ENCODE results near the gene SWI5.

The SWI5 gene

GRCh38 chr9:128288273-128289004 lies 12.4 kb downstream of the SWI5 start:
- no peaks in the 10 kb centered on the region for H3K27me3 ChIP-seq (ENCODE audit: control insufficient read depth, insufficient read depth, low read length)
- peaks cover 9% of the 10 kb centered on the region for H3K36me3 ChIP-seq (ENCODE audit: control insufficient read depth, insufficient read depth, low read length)
- H3K9me3 ChIP-seq (ENCODE audit: control insufficient read depth, insufficient read depth, low read length): no peaks in the 10 kb centered on the region
- no peaks in the 10 kb centered on the region for H3K4me1 ChIP-seq (ENCODE audit: control insufficient read depth, insufficient read depth, low read length)
- H3K4me3 ChIP-seq (ENCODE audit: low read depth, low read length): no peak overlapping the region
- H3K9ac ChIP-seq (ENCODE audit: low read depth, low read length): no peak overlapping the region

DNA sequence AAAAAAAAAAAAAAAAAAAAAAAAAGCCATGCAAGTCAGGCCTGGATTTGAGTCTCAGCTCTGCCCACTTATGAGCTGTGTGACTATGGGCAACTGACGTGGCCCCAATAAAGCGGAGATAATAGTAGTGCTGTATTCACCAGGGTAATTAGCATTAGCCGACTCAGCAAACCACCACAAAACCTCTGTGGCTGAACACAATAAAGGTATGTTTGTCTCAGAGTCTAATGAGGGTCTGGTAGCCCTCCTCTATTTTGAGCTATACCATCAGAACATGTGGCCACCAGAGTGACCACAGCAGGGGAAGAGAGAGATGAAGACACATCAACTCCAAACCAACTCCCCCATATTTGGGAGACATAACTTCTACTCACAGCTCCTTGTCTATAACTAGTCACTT lies 15.9 kb downstream of the SWI5 start:
- Histone ChIP-seq H3K9ac (ENCODE audit: low read depth, low read length) (no peak overlapping the region), H3K4me1 (ENCODE audit: control insufficient read depth, insufficient read depth, low read length) (no peaks in the 10 kb centered on the region), H3K4me3 (ENCODE audit: low read depth, low read length) (no peak overlapping the region), H3K9me3 (ENCODE audit: control insufficient read depth, insufficient read depth, low read length) (no peaks in the 10 kb centered on the region), H3K36me3 (ENCODE audit: control insufficient read depth, insufficient read depth, low read length) (peaks cover 9% of the 10 kb centered on the region), H3K27me3 (ENCODE audit: control insufficient read depth, insufficient read depth, low read length) (no peaks in the 10 kb centered on the region)

- Histone ChIP-seq H3K4me1 (ENCODE audit: control insufficient read depth, insufficient read depth, low read length) (no peaks in the 10 kb centered on the region), H3K9ac (ENCODE audit: low read depth, low read length) (no peak overlapping the region), H3K4me3 (ENCODE audit: low read depth, low read length) (no peak overlapping the region), H3K36me3 (ENCODE audit: control insufficient read depth, insufficient read depth, low read length) (peaks cover 5% of the 10 kb centered on the region), H3K9me3 (ENCODE audit: control insufficient read depth, insufficient read depth, low read length) (no peaks in the 10 kb centered on the region), H3K27me3 (ENCODE audit: control insufficient read depth, insufficient read depth, low read length) (no peaks in the 10 kb centered on the region)
These were observed 17.0 kb downstream of the SWI5 start for GRCh38 chr9:128293091-128293490.

- no peak overlapping the region for H3K4me3 ChIP-seq (ENCODE audit: low read depth, low read length)
- H3K36me3 ChIP-seq (ENCODE audit: control insufficient read depth, insufficient read depth, low read length): no peaks in the 10 kb centered on the region
- no peaks in the 10 kb centered on the region for H3K4me1 ChIP-seq (ENCODE audit: control insufficient read depth, insufficient read depth, low read length)
- no peak overlapping the region for H3K9ac ChIP-seq (ENCODE audit: low read depth, low read length)
- H3K27me3 ChIP-seq (ENCODE audit: control insufficient read depth, insufficient read depth, low read length): no peaks in the 10 kb centered on the region
- H3K9me3 ChIP-seq (ENCODE audit: control insufficient read depth, insufficient read depth, low read length): no peaks in the 10 kb centered on the region
These were observed 18.1 kb downstream of the SWI5 start for GRCh38 chr9:128294142-128294541.

- Histone ChIP-seq H3K4me3 (ENCODE audit: low read depth, low read length) (no peak overlapping the region), H3K27me3 (ENCODE audit: control insufficient read depth, insufficient read depth, low read length) (no peaks in the 10 kb centered on the region), H3K9ac (ENCODE audit: low read depth, low read length) (no peak overlapping the region), H3K4me1 (ENCODE audit: control insufficient read depth, insufficient read depth, low read length) (no peaks in the 10 kb centered on the region), H3K36me3 (ENCODE audit: control insufficient read depth, insufficient read depth, low read length) (no peaks in the 10 kb centered on the region), H3K9me3 (ENCODE audit: control insufficient read depth, insufficient read depth, low read length) (no peaks in the 10 kb centered on the region)
These were observed 20.5 kb downstream of the SWI5 start for GRCh38 chr9:128296340-128297220.

GRCh38 chr9:128297221-128297773 lies 21.2 kb downstream of the SWI5 start:
- no peaks in the 10 kb centered on the region for H3K9me3 ChIP-seq (ENCODE audit: control insufficient read depth, insufficient read depth, low read length)
- no peaks in the 10 kb centered on the region for H3K36me3 ChIP-seq (ENCODE audit: control insufficient read depth, insufficient read depth, low read length)
- H3K27me3 ChIP-seq (ENCODE audit: control insufficient read depth, insufficient read depth, low read length): no peaks in the 10 kb centered on the region
- H3K4me3 ChIP-seq (ENCODE audit: low read depth, low read length): no peak overlapping the region
- H3K4me1 ChIP-seq (ENCODE audit: control insufficient read depth, insufficient read depth, low read length): no peaks in the 10 kb centered on the region
- H3K9ac ChIP-seq (ENCODE audit: low read depth, low read length): no peak overlapping the region

DNA sequence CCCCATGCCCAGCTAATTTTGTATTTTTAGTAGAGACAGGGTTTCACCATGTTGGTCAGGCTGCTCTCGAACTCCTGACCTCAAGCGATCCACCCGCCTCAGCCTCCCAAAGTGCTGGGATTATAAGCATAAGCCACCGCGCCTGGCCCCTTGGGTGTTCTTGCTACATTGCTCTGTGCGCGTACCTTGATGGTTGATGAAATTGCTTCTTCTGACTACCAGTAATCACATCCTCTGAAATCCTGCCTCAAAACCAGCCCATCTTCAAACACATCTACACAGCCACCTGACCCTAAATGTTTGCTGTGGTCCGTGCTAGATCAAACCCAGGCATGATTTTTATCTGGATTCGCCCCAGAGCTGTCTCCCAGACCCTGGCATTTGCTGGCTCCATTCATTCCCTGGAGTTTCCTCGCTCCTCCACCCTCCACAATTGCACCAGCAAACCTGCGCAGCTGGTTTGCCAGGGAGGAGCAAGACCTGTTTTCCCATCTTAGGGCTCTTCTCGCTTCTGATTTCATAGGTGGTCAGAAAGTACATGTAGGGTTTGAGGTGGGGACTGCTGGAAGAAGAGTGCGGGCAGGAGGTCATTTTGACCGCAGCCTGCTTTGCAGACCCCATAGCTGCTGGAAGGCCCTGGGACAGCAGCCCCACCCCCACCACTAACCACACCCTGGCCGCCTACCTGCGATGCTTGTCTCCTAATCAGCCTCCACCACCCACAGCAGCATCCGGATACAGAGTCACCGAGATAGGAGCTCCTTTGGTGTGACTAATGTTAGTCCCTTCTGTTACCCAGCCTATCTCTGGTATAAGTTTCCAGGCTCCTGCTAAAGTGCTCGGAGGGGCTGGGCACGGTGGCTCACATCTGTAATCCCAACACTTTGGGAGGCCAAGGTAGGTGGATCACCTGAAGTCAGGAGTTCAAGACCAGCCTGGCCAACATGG lies 22.7 kb downstream of the SWI5 start:
- H3K4me1 ChIP-seq (ENCODE audit: control insufficient read depth, insufficient read depth, low read length): no peaks in the 10 kb centered on the region
- H3K4me3 ChIP-seq (ENCODE audit: low read depth, low read length): no peak overlapping the region
- no peaks in the 10 kb centered on the region for H3K27me3 ChIP-seq (ENCODE audit: control insufficient read depth, insufficient read depth, low read length)
- H3K9me3 ChIP-seq (ENCODE audit: control insufficient read depth, insufficient read depth, low read length): no peaks in the 10 kb centered on the region
- H3K36me3 ChIP-seq (ENCODE audit: control insufficient read depth, insufficient read depth, low read length): no peaks in the 10 kb centered on the region
- no peak overlapping the region for H3K9ac ChIP-seq (ENCODE audit: low read depth, low read length)

GRCh38 chr9:128304136-128304970 lies 28.3 kb downstream of the SWI5 start:
- no peaks in the 10 kb centered on the region for H3K9me3 ChIP-seq (ENCODE audit: control insufficient read depth, insufficient read depth, low read length)
- peak overlapping the region; percentile 16 for H3K9ac ChIP-seq (ENCODE audit: low read depth, low read length)
- H3K27me3 ChIP-seq (ENCODE audit: control insufficient read depth, insufficient read depth, low read length): no peaks in the 10 kb centered on the region
- peaks cover 4% of the 10 kb centered on the region for H3K36me3 ChIP-seq (ENCODE audit: control insufficient read depth, insufficient read depth, low read length)
- no peak overlapping the region for H3K4me3 ChIP-seq (ENCODE audit: low read depth, low read length)
- H3K4me1 ChIP-seq (ENCODE audit: control insufficient read depth, insufficient read depth, low read length): no peaks in the 10 kb centered on the region

DNA sequence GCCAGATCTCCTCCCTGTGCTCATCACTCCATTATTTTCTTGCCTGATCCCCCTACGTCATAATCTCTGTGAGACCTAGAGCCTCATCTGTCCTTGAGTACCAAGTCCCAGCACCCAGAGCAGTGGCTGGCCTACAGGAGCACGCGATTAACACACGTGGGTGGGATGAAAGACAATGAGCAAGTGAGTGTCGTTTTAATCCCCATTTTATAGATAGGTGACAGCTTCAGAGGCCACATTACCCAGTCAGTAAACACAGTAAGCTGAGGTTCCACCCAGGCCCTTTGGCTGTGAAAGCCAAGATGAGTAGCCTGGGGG lies 28.9 kb downstream of the SWI5 start:
- Histone ChIP-seq H3K4me3 (ENCODE audit: low read depth, low read length) (no peak overlapping the region), H3K36me3 (ENCODE audit: control insufficient read depth, insufficient read depth, low read length) (peaks cover 10% of the 10 kb centered on the region), H3K9ac (ENCODE audit: low read depth, low read length) (no peak overlapping the region), H3K27me3 (ENCODE audit: control insufficient read depth, insufficient read depth, low read length) (no peaks in the 10 kb centered on the region), H3K9me3 (ENCODE audit: control insufficient read depth, insufficient read depth, low read length) (no peaks in the 10 kb centered on the region), H3K4me1 (ENCODE audit: control insufficient read depth, insufficient read depth, low read length) (no peaks in the 10 kb centered on the region)

DNA sequence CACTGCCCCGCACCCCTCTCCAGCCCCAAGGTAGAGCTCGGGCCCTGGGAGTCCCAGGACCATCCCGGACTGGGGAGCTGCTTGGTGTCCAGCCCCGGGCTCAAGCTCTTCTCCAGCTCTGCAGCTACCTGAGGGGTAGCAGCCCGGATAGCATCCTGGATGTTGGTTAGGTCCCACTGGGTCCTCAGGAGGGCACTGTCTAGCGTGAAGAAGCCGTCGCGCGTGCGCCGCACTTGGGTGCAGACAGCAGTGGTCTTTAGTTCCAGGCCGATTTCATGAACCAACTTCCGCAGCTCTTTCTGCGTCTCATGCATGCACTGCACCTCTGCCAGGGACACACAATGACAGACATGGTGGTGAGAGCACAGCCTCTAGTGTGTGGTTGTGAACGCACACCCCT lies 33.5 kb downstream of the SWI5 start:
- Histone ChIP-seq H3K36me3 (ENCODE audit: control insufficient read depth, insufficient read depth, low read length) (peaks cover 30% of the 10 kb centered on the region), H3K9me3 (ENCODE audit: control insufficient read depth, insufficient read depth, low read length) (no peaks in the 10 kb centered on the region), H3K9ac (ENCODE audit: low read depth, low read length) (no peak overlapping the region)

DNA sequence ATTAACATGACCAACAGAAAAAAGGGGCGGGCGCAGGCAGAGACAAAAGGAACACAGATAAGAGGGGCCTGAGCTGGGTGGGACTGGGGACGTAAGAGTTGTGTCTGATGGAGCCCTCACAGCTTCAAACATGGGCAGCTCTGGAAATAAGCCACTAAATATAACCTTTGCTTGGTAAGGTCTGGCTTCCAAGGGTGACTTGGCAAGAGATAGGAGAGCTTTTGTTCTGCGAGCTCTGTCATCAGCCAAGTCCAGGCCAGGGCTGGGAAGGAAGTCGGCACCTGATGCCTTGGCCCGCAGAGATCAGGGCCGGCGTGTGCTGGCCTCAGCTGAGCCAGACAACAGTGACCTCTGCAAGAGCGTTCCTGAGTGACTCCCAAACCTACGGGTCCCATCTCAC lies 34.4 kb downstream of the SWI5 start:
- H3K27me3 ChIP-seq (ENCODE audit: control insufficient read depth, insufficient read depth, low read length): no peaks in the 10 kb centered on the region
- no peaks in the 10 kb centered on the region for H3K4me1 ChIP-seq (ENCODE audit: control insufficient read depth, insufficient read depth, low read length)
- H3K36me3 ChIP-seq (ENCODE audit: control insufficient read depth, insufficient read depth, low read length): peaks cover 34% of the 10 kb centered on the region
- H3K9me3 ChIP-seq (ENCODE audit: control insufficient read depth, insufficient read depth, low read length): no peaks in the 10 kb centered on the region
- H3K9ac ChIP-seq (ENCODE audit: low read depth, low read length): no peak overlapping the region
- H3K4me3 ChIP-seq (ENCODE audit: low read depth, low read length): no peak overlapping the region

More for the DNA sequence above, 33.5 kb downstream of the SWI5 start:
- no peaks in the 10 kb centered on the region for H3K4me1 ChIP-seq (ENCODE audit: control insufficient read depth, insufficient read depth, low read length)
- no peaks in the 10 kb centered on the region for H3K27me3 ChIP-seq (ENCODE audit: control insufficient read depth, insufficient read depth, low read length)
- no peak overlapping the region for H3K4me3 ChIP-seq (ENCODE audit: low read depth, low read length)
